HepG2 (cell line): ENCODE results near the gene MIS18A. TPM values are rescaled to one million over a fixed set of nuclear protein-coding genes. Genes with fewer than 3 reads are reported as not detected.

Source experiments
- BCL6 ChIP-seq: IDR thresholded peaks from 2 replicates; pipeline ENCODE4 v1.6.1; 2016; ENCODE audit warnings: missing genetic modification reagents, missing compliant biosample characterization
- MLLT10 ChIP-seq: sonication (generic); formaldehyde crosslinking; IDR thresholded peaks from 2 replicates; pipeline ENCODE4 v1.4.0; 2020; ENCODE audit warnings: missing genetic modification reagents
- ONECUT2 ChIP-seq: sonication (generic); formaldehyde crosslinking; IDR thresholded peaks from 2 replicates; pipeline ENCODE4 v1.4.0; 2020; ENCODE audit warnings: missing genetic modification reagents
- PCBP2 ChIP-seq: fragments of 200-400 bp; formaldehyde crosslinking; optimal IDR thresholded peaks from 2 replicates; pipeline ENCODE3; 2018; ENCODE audit warnings: low read length, low read depth; ENCODE audit not compliant: poor library complexity, severe bottlenecking
- ZNF383 ChIP-seq: sonication (generic); formaldehyde crosslinking; IDR thresholded peaks from 2 replicates; pipeline ENCODE4 v1.4.0; 2020; ENCODE audit warnings: missing genetic modification reagents, mild to moderate bottlenecking, borderline replicate concordance
- ZNF556 ChIP-seq: sonication (generic); formaldehyde crosslinking; IDR thresholded peaks from 2 replicates; pipeline ENCODE4 v1.4.0; 2020; ENCODE audit warnings: mild to moderate bottlenecking, missing genetic modification reagents, borderline replicate concordance
- ZNF891 ChIP-seq: sonication (generic); formaldehyde crosslinking; IDR thresholded peaks from 2 replicates; pipeline ENCODE4 v1.5.0; 2020; ENCODE audit warnings: mild to moderate bottlenecking, missing genetic modification reagents
- polyA plus RNA-seq, 8 experiments: library from polyadenylated mRNA; depleted of rRNA in 3 of 8; stranded (reverse) in 7 of 8; unstranded in 1 of 8; fragments of >200 nt; fragmentation: Illumina TruSeq in 4 of 8; extraction: Trizol in 4 of 8; gene quantifications; 2 replicates each; pipeline versions ENCODE4 v1.2.1 to v1.2.3, GENCODE V29; 2011 to 2016; ENCODE audit warnings: low read depth in 4 of 8, missing spikeins in 1 of 8, mixed read lengths in 1 of 8; ENCODE audit not compliant: insufficient read depth in 1 of 8
- total RNA-seq, 5 experiments: library from RNA; depleted of rRNA; stranded (reverse); fragments of >200 nt; fragmentation: Illumina TruSeq; extraction: Trizol; gene quantifications; 2 replicates each; pipeline ENCODE4 v1.2.3, GENCODE V29; 2016; ENCODE audit warnings: low read depth in 1 of 5
- TF ChIP-seq, protein P1 (sequence below): IDR thresholded peaks from 2 replicates; pipeline ENCODE4 v1.6.1; 2012; ENCODE audit warnings: low read length, improper control_type of control experiment
- TF ChIP-seq, protein P2 (sequence below): sonication (generic); formaldehyde crosslinking; IDR thresholded peaks from 2 replicates; pipeline ENCODE4 v1.4.0; 2020; ENCODE audit warnings: mild to moderate bottlenecking, low read depth, missing genetic modification reagents

MIS18A gene
- total and polyA plus RNA-seq, 2 of the 13 experiments (the other 11 are each of a cell fraction or from before 2014, with no cell fraction given), result 11.2 to 41.4 TPM

DNA sequence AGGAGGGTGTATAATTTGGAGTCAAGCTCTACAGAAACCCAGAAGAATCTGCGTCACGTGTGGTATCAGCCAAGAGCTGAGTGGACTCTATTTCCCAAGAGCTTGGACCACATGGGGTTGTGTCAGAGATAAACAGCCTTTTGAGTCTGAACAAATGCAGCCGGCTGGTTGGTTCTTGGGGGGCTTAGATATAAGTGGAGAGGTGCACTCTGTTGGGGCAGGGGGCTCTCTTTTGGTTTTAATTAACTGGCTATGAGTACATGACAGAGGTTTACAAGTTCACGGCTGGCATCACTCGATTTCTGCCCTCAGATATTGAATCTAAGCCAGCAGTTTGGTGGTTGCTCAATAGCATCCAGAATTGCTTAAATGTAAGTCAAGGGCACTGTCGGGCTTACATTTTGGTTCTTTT lies 19.3 kb upstream of the MIS18A start (continued):
- TF ChIP-seq ZNF891 (CRISPR knock-in tag) (no peak), ZNF556 (CRISPR knock-in tag) (no peak), ZNF383 (no peak), ONECUT2 (CRISPR knock-in tag) (no peak), BCL6 (CRISPR knock-in tag) (0 out of 2 replicates have a peak, but pooled peaks have one; percentile 23), PCBP2 (no peak), MLLT10 (CRISPR knock-in tag) (no peak)
- TF ChIP-seq, protein P1, sequence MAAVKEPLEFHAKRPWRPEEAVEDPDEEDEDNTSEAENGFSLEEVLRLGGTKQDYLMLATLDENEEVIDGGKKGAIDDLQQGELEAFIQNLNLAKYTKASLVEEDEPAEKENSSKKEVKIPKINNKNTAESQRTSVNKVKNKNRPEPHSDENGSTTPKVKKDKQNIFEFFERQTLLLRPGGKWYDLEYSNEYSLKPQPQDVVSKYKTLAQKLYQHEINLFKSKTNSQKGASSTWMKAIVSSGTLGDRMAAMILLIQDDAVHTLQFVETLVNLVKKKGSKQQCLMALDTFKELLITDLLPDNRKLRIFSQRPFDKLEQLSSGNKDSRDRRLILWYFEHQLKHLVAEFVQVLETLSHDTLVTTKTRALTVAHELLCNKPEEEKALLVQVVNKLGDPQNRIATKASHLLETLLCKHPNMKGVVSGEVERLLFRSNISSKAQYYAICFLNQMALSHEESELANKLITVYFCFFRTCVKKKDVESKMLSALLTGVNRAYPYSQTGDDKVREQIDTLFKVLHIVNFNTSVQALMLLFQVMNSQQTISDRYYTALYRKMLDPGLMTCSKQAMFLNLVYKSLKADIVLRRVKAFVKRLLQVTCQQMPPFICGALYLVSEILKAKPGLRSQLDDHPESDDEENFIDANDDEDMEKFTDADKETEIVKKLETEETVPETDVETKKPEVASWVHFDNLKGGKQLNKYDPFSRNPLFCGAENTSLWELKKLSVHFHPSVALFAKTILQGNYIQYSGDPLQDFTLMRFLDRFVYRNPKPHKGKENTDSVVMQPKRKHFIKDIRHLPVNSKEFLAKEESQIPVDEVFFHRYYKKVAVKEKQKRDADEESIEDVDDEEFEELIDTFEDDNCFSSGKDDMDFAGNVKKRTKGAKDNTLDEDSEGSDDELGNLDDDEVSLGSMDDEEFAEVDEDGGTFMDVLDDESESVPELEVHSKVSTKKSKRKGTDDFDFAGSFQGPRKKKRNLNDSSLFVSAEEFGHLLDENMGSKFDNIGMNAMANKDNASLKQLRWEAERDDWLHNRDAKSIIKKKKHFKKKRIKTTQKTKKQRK, result no peak
- TF ChIP-seq, protein P2, sequence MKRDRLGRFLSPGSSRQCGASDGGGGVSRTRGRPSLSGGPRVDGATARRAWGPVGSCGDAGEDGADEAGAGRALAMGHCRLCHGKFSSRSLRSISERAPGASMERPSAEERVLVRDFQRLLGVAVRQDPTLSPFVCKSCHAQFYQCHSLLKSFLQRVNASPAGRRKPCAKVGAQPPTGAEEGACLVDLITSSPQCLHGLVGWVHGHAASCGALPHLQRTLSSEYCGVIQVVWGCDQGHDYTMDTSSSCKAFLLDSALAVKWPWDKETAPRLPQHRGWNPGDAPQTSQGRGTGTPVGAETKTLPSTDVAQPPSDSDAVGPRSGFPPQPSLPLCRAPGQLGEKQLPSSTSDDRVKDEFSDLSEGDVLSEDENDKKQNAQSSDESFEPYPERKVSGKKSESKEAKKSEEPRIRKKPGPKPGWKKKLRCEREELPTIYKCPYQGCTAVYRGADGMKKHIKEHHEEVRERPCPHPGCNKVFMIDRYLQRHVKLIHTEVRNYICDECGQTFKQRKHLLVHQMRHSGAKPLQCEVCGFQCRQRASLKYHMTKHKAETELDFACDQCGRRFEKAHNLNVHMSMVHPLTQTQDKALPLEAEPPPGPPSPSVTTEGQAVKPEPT, result no peak
